ENCODE measurements around the gene THADA.

Gene THADA

DNA sequence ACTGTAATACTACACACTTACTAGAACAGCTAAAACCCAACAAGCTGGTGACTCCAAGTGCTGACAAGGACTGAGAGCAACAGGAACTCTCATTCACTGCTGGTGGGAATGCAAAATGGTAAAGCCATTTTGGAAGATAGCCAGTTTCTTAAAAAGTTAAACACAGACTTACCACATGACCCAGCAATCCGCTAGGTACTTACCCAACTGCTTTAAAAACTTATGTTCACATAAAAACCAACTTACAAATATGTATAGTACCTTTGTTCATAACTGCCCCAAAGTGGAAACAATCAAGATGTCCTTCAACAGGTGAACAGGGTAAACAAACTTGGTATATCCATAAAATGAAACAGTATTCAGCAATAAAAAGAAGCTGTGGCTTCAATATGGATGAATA is 216.3 kb downstream of the THADA start:
- Histone ChIP-seq H3K27me3 (ENCODE audit: insufficient read depth, poor library complexity, severe bottlenecking) (no peaks in the 10 kb centered on the region), H3K27ac (replicated peaks) (no peak overlapping the region)
- TF ChIP-seq POLR2AphosphoS5 (IDR thresholded peaks at IDR 0.05; ENCODE audit: low read depth) (no peak), GABPA (IDR thresholded peaks at IDR 0.05; ENCODE audit: low read depth) (no peak), CTCF (IDR thresholded peaks at IDR 0.05; ENCODE audit: insufficient read depth, low read length) (no peak), SPI1 (IDR thresholded peaks at IDR 0.05; ENCODE audit: borderline replicate concordance, low read depth) (no peak)
- TF ChIP-seq, protein P1, sequence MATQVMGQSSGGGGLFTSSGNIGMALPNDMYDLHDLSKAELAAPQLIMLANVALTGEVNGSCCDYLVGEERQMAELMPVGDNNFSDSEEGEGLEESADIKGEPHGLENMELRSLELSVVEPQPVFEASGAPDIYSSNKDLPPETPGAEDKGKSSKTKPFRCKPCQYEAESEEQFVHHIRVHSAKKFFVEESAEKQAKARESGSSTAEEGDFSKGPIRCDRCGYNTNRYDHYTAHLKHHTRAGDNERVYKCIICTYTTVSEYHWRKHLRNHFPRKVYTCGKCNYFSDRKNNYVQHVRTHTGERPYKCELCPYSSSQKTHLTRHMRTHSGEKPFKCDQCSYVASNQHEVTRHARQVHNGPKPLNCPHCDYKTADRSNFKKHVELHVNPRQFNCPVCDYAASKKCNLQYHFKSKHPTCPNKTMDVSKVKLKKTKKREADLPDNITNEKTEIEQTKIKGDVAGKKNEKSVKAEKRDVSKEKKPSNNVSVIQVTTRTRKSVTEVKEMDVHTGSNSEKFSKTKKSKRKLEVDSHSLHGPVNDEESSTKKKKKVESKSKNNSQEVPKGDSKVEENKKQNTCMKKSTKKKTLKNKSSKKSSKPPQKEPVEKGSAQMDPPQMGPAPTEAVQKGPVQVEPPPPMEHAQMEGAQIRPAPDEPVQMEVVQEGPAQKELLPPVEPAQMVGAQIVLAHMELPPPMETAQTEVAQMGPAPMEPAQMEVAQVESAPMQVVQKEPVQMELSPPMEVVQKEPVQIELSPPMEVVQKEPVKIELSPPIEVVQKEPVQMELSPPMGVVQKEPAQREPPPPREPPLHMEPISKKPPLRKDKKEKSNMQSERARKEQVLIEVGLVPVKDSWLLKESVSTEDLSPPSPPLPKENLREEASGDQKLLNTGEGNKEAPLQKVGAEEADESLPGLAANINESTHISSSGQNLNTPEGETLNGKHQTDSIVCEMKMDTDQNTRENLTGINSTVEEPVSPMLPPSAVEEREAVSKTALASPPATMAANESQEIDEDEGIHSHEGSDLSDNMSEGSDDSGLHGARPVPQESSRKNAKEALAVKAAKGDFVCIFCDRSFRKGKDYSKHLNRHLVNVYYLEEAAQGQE (IDR thresholded peaks at IDR 0.05; ENCODE audit: insufficient replicate concordance, low read depth) = no peak

GRCh38 chr2:43377327-43377726 is 218.5 kb downstream of the THADA start:
- DNase-seq (ENCODE audit: low read depth in 1 of 2, low spot score in 1 of 2) = no peak
- H3K27ac ChIP-seq (replicated peaks) = no peak overlapping the region
- no peaks in the 10 kb centered on the region for H3K27me3 ChIP-seq (ENCODE audit: insufficient read depth, poor library complexity, severe bottlenecking)
- H3K4me3 ChIP-seq (replicated peaks; ENCODE audit: insufficient read depth, low read length) = no peak overlapping the region
- TF ChIP-seq, protein P1 (IDR thresholded peaks at IDR 0.05; ENCODE audit: insufficient replicate concordance, low read depth) = no peak
- TF ChIP-seq POLR2AphosphoS5 (IDR thresholded peaks at IDR 0.05; ENCODE audit: low read depth) (no peak), SPI1 (IDR thresholded peaks at IDR 0.05; ENCODE audit: borderline replicate concordance, low read depth) (no peak), GABPA (IDR thresholded peaks at IDR 0.05; ENCODE audit: low read depth) (no peak), CTCF (IDR thresholded peaks at IDR 0.05; ENCODE audit: insufficient read depth, low read length) (no peak)

More for the DNA sequence above, 216.3 kb downstream of the THADA start:
- H3K4me3 ChIP-seq (replicated peaks; ENCODE audit: insufficient read depth, low read length) = no peak overlapping the region
- DNase-seq (ENCODE audit: low read depth in 1 of 2, low spot score in 1 of 2) = no peak

DNA sequence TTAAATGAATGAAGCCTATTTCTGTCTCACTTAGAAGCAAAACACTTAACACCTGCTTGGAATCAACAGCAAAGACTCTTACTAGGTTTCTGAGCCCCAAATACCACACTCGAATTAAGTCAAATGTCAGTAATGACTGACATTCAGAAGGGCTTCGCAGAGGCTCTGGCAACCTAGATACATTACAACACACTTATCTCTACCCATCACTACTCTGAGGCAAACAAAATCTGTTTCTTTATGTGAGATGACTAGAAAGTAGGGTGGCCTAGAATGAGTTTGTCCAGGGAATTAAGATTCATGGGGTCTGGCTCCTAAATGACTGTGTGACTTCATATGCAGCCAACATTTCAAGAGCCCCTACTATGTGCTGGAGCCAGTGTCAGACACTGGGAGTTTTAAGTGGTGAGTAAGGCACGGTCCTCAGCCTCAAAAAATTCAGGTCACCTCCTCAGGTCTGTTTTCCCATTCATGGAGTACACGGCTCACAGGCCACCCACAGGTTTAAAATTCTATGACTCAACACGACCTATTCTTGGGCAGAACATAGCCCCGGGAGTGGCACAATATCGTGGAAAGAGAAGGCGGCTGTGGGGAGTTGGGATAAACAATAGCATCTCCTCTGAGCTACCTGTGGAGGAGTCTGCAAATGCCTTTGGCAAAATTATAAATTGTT is 219.2 kb downstream of the THADA start:
- no peak overlapping the region for H3K27ac ChIP-seq (replicated peaks)
- TF ChIP-seq SPI1 (IDR thresholded peaks at IDR 0.05; ENCODE audit: borderline replicate concordance, low read depth) (no peak), POLR2AphosphoS5 (IDR thresholded peaks at IDR 0.05; ENCODE audit: low read depth) (no peak), CTCF (IDR thresholded peaks at IDR 0.05; ENCODE audit: insufficient read depth, low read length) (no peak), GABPA (IDR thresholded peaks at IDR 0.05; ENCODE audit: low read depth) (no peak)
- TF ChIP-seq, protein P1 (IDR thresholded peaks at IDR 0.05; ENCODE audit: insufficient replicate concordance, low read depth) = no peak
- DNase-seq (ENCODE audit: low read depth in 1 of 2, low spot score in 1 of 2) = no peak
- no peaks in the 10 kb centered on the region for H3K27me3 ChIP-seq (ENCODE audit: insufficient read depth, poor library complexity, severe bottlenecking)
- no peak overlapping the region for H3K4me3 ChIP-seq (replicated peaks; ENCODE audit: insufficient read depth, low read length)

Data from HL-60 (cell line).